IPS-NIHi7 (cell line): ENCODE measurements around the gene SULT1A3.
"Not testable (repeated sequence)": the region's sequence is repeated elsewhere in the genome, so short reads cannot be mapped to it uniquely, and the experiment has no call there.

Experiments
- DNase-seq: peaks from one replicate; pipeline ENCODE4 v3.0.0; 2012; ENCODE audit warnings: mixed read lengths; ENCODE audit errors: extremely low spot score

The SULT1A3 gene

DNA sequence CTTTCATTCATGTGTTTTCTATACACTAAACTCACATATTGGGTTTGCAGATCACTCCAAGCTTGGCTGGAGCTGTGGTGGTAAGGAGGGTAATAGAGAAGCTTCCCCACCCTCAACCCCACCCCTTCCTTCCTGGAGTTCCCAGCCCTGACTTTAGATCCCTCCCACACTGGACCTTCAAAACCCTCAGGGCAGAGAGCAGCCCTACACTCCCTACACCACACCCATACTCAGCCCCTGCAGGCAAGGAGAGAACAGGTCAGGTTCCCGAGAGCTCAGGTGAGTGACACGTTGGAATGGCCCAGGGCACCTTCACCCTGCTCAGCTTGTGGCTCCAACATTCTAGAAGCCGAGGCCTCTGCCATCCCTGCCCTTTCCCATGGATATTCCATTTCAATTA lies at the start of gene SULT1A3:
TSS of gene SULT1A3 (plus strand) at position 207 of the 400 bp plus-strand sequence. CDS start 1,474 bp downstream, outside the sequence.
- not testable (repeated sequence) for DNase-seq

DNA sequence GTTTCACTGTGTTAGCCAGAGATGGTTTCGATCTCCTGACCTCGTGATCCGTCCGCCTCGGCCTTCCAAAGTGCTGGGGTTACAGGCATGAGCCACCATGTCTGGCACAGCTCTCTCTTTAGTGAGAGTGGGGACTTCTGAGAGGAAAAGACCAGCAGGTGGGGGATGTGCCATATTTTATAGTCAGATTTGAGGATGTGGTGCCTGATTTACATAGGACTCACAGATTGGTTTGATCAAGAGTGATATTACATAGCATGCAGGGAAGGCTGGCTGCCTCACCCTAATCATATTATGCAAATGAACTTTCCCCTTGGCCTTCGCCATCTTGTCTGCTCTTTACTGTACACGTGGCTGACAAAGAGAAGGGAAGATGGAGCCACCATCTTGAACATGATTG lies 48.0 kb upstream of the SULT1A3 start:
- no peak for DNase-seq

GRCh38 chr16:30152517-30152916 lies 46.5 kb upstream of the SULT1A3 start:
- DNase-seq = no peak

DNA sequence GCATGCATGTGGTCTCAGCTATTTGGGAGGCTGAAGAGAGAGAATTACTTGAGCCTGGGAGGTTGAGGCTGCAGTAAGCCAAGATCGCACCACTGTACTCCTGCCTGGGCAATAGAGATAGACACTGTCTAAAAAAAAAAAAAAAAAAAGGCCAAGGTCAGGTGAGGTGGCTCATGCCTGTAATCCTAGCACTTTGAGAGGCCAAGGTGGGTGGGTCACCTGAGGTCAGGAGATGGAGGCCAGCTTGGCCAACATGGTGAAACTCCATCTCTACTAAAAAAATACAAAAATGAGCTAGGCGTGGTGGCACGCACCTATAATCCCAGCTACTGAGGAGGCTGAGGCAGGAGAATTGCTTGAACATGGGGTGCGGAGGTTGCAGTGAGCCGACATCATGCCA lies 43.9 kb upstream of the SULT1A3 start:
- no peak for DNase-seq

DNA sequence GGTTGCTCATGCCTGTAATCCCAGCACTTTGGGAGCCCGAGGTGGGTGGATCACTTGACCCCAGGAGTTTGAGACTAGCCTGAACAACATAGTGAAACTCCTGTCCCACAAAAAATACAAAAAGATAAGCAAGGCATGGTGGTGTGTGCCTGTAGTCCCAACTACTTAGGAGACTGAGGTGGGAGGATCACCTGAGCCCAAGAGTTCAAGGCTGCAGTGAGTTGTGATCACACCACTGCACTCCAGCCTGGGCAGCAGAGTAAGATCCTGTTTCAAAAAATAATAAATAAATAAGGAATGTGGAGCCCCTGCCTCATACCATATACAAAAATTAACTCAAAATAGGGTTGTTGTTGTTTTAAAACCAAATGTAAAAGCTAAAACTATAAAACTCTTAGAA lies 41.8 kb upstream of the SULT1A3 start:
- DNase-seq = no peak

DNA sequence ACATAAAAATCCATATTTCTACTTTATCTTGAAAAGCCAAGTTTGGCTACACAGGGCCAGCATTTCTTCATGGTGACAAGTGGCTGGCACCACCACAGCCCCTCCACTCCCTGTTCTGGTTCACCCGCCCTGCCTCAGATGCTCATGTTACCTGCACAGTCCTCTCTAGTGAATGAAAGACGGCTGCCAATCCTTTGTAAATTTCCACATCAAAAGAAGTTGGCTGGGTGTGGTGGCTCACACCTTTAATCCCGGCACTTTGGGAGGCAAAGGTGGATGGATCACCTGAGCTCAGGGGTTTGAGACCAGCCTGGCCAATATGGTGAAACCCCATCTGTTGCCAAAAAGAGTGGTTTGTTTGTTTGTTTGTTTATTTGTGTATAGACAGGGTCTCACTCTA lies 35.5 kb upstream of the SULT1A3 start:
- DNase-seq = no peak

GRCh38 chr16:30166202-30166902 lies 32.7 kb upstream of the SULT1A3 start:
- no peak for DNase-seq

- not testable (repeated sequence) for DNase-seq
These were observed 30.3 kb upstream of the SULT1A3 start for GRCh38 chr16:30168746-30169145.

DNA sequence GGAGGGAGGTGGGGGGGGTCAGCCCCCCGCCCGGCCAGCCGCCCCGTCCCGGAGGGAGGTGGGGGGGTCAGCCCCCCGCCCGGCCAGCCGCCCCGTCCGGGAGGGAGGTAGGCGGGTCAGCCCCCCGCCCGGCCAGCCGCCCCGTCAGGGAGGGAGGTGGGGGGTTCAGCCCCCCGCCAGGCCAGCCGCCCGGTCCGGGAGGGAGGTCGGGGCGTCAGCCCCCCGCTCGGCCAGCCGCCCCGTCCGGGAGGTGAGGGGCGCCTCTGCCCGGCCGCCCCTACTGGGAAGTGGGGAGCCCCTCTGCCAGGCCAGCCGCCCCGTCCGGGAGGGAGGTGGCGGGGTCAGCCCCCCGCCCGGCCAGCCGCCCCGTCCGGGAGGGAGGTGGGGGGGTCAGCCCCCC lies 29.6 kb upstream of the SULT1A3 start:
- DNase-seq = not testable (repeated sequence)

DNA sequence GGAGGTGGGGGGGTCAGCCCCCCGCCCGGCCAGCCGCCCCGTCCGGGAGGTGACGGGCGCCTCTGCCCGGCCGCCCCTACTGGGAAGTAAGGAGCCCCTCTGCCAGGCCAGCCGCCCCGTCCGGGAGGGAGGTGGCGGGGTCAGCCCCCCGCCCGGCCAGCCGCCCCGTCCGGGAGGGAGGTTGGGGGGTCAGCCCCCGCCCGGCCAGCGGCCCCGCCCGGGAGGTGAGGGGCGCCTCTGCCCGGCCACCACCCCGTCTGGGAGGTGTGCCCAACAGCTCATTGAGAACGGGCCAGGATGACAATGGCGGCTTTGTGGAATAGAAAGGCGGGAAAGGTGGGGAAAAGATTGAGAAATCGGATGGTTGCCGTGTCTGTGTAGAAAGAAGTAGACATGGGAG lies 28.9 kb upstream of the SULT1A3 start:
- not testable (repeated sequence) for DNase-seq

- no peak for DNase-seq
These were observed 26.0 kb upstream of the SULT1A3 start for GRCh38 chr16:30173054-30173453.

DNA sequence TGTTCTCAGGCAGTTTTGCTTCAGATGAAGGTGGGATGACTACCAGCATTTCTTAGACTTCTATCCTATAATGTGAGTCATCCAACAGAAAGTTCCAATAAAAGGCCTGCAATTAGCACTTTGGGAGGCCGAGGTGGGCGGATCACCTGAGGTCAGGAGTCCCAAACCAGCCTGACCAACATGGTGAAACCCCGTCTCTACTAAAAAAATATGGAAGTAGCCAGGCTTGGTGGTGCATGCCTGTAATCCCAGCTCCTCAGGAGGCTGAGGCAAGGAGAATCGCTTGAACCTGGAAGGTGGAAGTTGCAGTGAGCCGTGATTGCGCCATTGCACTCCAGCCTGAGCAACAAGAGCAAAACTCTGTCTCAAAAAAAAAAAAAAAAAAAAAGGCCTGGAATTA lies 22.2 kb upstream of the SULT1A3 start:
- not testable (repeated sequence) for DNase-seq

DNA sequence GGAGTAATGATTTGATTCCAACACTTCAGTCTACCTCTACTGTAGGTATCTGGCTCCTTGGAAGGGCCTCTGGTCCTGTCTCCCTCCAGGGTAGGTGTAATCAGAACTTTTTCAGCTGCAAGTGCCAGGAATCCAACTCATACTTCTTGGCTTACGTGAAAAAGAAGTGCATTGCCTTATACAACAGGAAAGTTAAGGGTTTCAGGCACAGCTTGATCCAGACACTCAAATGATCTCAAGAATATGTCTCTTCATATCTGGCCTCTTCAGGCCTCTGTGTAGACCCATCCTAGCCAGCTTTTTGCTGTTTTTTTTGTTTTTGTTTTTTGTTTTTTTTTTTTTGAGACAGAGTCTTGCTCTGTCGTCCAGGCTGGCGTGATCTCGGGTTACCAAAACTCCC lies 19.9 kb upstream of the SULT1A3 start:
- DNase-seq = no peak

GRCh38 chr16:30179931-30180330 lies 19.1 kb upstream of the SULT1A3 start:
- DNase-seq = no peak

DNA sequence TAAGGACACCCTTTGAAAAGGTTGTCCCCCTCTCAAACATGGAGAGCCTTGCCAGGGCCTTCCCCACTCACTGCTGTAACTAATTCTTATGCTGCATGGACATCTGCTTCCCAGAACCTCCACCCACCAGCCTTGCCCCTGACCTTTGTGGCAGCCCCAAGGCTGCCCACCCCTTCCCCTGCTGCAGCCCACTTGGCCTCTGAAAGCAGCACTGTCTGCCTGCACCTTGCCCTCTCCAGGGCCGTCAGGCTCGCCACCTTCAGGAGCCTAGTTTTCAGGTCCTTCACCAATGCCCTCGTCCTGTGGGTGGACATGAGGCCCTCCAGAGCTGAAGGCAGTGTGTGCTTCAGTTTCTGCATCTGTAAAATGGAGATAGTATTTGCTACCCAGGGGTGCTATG lies 18.3 kb upstream of the SULT1A3 start:
- no peak for DNase-seq

DNA sequence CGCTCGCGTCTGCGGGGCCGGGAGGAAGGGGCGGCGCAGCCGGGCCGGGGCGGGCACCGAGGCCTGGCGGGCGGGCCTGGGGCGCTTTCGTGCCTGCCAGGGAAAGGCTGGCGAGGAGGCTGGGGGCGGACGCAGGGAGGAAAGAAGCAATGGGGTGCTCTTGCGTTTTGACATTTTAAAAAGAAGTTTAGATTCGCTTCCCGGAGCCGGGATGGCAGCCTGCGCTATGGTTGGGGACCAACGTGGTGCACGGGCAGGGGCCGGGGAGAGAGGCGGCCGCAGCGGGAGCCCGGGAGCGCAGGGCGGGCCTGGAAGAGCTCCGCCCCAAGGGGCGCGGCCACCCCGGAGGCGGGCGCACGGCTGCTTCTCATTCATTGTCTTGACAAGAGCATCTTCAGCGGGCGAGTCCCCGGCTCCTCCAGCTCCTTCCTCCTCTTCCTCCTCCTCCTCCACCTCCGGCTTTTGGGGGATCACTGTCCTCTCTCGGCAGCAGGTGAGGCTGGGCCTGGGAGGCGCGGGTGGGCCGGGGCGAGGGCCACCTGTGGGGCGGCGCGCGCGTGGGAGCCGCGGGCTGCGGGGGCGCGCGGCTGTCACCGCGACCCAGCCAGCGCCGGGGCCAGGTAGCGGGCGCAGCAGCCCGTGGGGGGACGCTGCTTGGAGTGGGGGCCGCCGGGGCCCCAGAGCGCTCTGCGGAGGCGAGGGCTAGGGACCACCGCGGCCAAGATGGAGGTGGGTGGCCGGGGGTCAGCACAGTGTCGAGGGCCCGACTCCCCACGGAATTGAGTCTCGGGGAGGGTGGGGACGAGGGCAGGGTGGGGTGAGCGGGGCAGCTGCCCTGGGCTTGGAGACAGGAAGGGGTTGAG lies 15.6 kb upstream of the SULT1A3 start, which contains the start of gene CORO1A:
TSS of gene CORO1A (plus strand) at position 370 of the 863 bp plus-strand sequence. CDS start 1,608 bp downstream, outside the sequence.
- peak; percentile 81 for DNase-seq

DNA sequence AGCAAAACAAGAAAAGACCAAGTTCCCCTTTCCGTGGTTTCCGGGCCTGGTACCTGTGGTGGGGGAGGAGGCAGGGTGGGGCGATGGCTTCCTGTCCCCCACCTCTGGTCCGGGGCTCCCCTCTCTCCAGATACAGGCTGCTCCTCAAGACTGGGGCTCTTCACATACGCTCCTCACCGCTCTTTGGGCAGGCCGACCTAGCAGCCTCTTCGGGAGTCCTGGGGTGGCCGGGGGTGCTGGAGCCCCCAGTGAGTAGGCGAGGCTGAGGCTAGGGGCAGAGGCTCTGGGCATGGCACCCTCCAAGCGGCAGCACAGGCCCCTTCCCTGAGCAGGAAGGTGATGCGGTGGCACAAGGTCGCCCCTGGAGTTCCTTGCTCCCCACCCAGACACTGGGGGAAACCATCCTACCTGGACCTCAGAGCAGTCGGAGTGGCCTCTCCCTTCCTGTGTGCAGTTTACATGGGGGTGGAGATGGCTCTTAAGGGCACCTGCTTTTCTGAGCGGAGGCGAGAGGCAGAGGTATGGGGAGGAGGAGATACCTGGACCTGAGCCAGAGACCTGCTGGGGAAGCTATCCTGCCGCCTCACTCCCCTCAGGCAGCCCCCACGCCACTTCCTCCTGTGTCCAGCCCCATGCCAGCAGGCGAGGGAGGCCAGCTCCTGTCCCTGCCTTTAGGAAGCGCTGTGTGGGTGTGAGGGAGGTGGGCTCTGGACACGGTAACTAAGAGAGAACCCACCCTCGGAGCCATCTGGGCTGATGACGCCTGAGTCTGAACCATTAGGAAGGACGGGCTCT lies 14.8 kb upstream of the SULT1A3 start:
- DNase-seq = peak; percentile 7

- no peak for DNase-seq
These were observed 14.0 kb upstream of the SULT1A3 start for GRCh38 chr16:30184891-30185682.

- peak; percentile 7 for DNase-seq
These were observed 13.2 kb upstream of the SULT1A3 start for GRCh38 chr16:30185683-30186421.

- no peak for DNase-seq
These were observed 12.6 kb upstream of the SULT1A3 start for GRCh38 chr16:30186444-30186781.
